DND-41 (cell line): ENCODE results near the gene MGAM2.

Source experiments
- ATAC-seq: fragments of 200-7000 bp; cut with Tn5 transposase; 3 replicates; pipeline ENCODE4 v1.9.1; 2021; ENCODE audit warnings: low read depth; ENCODE audit not compliant: insufficient read depth
- DNase-seq: peaks from one replicate; pipeline ENCODE4 v3.0.0-alpha.2; 2020
- H2AFZ ChIP-seq: 2 replicates; pipeline ENCODE4 v1.6.0; 2012; ENCODE audit warnings: low read depth, low read length
- H3K27ac ChIP-seq: 2 replicates; pipeline ENCODE4 v1.5.1; 2012; ENCODE audit warnings: low read length, inconsistent platforms
- H3K27me3 ChIP-seq: fragments of 200-600 bp; sonication (generic); 2 replicates; pipeline ENCODE4 v1.6.0; 2012; ENCODE audit warnings: low read length, mild to moderate bottlenecking, inconsistent platforms; ENCODE audit not compliant: insufficient read depth, poor library complexity
- H3K36me3 ChIP-seq: 2 replicates; pipeline ENCODE4 v1.5.1; 2012; ENCODE audit warnings: low read length, inconsistent platforms; ENCODE audit not compliant: insufficient read depth
- H3K4me1 ChIP-seq: 2 replicates; pipeline ENCODE4 v1.5.1; 2012; ENCODE audit warnings: mild to moderate bottlenecking, low read length; ENCODE audit not compliant: insufficient read depth
- H3K4me2 ChIP-seq: 2 replicates; pipeline ENCODE4 v1.6.0; 2012; ENCODE audit warnings: mild to moderate bottlenecking, moderate library complexity, low read length, inconsistent platforms; ENCODE audit not compliant: insufficient read depth
- H3K4me3 ChIP-seq, 2 experiments: fragments of 200-600 bp in 1 of 2; shearing (Covaris generic) in 1 of 2; 2 replicates each; pipeline ENCODE4 v1.5.1; 2012 to 2016; ENCODE audit warnings: inconsistent platforms in 2 of 2, low read length in 2 of 2, mild to moderate bottlenecking in 2 of 2, low read depth in 1 of 2, moderate library complexity in 1 of 2
- H3K79me2 ChIP-seq: 2 replicates; pipeline ENCODE4 v1.6.0; 2012; ENCODE audit warnings: low read length, inconsistent platforms; ENCODE audit not compliant: insufficient read depth
- H3K9ac ChIP-seq: 2 replicates; pipeline ENCODE4 v1.6.0; 2012; ENCODE audit warnings: low read depth, mild to moderate bottlenecking, inconsistent platforms, low read length, moderate library complexity
- H3K9me3 ChIP-seq: 2 replicates; pipeline ENCODE4 v1.5.1; 2012; ENCODE audit warnings: low read length, moderate library complexity, mild to moderate bottlenecking, inconsistent platforms; ENCODE audit not compliant: insufficient read depth, severe bottlenecking
- H4K20me1 ChIP-seq: 2 replicates; pipeline ENCODE4 v1.6.0; 2012; ENCODE audit warnings: low read length; ENCODE audit not compliant: insufficient read depth
- EZH2 ChIP-seq: IDR thresholded peaks from 3 replicates; pipeline ENCODE4 v1.6.1; 2012; ENCODE audit warnings: borderline replicate concordance, low read depth, mild to moderate bottlenecking, moderate library complexity, low read length, inconsistent platforms; ENCODE audit not compliant: severe bottlenecking
- TF ChIP-seq, protein P1 (sequence below): IDR thresholded peaks from 2 replicates; pipeline ENCODE4 v1.5.1; 2012; ENCODE audit warnings: borderline replicate concordance, low read length, moderate library complexity, mild to moderate bottlenecking; ENCODE audit not compliant: poor library complexity, severe bottlenecking; ENCODE audit errors: extremely low read depth

Gene MGAM2

GRCh38 chr7:142150356-142150755 lies 38.8 kb downstream of the MGAM2 start:
- H3K4me3 ChIP-seq, result no peak overlapping the region
- H3K4me1 ChIP-seq, result no peaks in the 10 kb centered on the region
- ATAC-seq, result no peak
- no peaks in the 10 kb centered on the region for H3K36me3 ChIP-seq
- no peaks in the 10 kb centered on the region for H4K20me1 ChIP-seq
- no peaks in the 10 kb centered on the region for H3K79me2 ChIP-seq
- H3K27me3 ChIP-seq, result peaks cover 2% of the 10 kb centered on the region
- no peaks in the 10 kb centered on the region for H3K9me3 ChIP-seq
- H3K9ac ChIP-seq, result no peak overlapping the region
- TF ChIP-seq, protein P1, sequence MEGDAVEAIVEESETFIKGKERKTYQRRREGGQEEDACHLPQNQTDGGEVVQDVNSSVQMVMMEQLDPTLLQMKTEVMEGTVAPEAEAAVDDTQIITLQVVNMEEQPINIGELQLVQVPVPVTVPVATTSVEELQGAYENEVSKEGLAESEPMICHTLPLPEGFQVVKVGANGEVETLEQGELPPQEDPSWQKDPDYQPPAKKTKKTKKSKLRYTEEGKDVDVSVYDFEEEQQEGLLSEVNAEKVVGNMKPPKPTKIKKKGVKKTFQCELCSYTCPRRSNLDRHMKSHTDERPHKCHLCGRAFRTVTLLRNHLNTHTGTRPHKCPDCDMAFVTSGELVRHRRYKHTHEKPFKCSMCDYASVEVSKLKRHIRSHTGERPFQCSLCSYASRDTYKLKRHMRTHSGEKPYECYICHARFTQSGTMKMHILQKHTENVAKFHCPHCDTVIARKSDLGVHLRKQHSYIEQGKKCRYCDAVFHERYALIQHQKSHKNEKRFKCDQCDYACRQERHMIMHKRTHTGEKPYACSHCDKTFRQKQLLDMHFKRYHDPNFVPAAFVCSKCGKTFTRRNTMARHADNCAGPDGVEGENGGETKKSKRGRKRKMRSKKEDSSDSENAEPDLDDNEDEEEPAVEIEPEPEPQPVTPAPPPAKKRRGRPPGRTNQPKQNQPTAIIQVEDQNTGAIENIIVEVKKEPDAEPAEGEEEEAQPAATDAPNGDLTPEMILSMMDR, result no peak
- TF ChIP-seq EZH2, result no peak
- H3K27ac ChIP-seq, result no peak overlapping the region
- no peak overlapping the region for H3K4me2 ChIP-seq
- DNase-seq, result no peak
- H2AFZ ChIP-seq, result no peak overlapping the region

DNA sequence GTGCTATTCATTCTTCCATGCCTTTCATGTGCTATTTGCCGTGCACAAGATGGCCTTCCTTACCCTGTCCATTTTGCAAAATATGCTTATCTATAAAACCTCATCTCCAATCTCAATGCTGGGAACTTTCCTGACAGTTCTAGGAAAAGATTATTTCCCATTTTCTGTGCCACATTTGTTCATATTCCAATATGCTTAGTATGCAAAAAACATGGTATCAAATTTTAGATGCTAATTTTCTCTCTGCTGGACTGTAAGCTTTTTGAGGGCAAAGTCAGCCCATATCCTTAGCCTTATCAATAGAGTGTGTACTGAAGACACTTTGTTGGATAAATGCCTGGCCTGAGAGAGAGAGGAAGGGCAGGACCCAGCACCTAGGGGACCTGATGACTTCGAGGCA lies 39.4 kb downstream of the MGAM2 start:
- no peaks in the 10 kb centered on the region for H3K9me3 ChIP-seq
- no peaks in the 10 kb centered on the region for H4K20me1 ChIP-seq
- DNase-seq (no peak), ATAC-seq (no peak)
- H3K4me3 ChIP-seq, result no peak overlapping the region
- H3K9ac ChIP-seq, result no peak overlapping the region
- no peak overlapping the region for H2AFZ ChIP-seq
- TF ChIP-seq EZH2, result no peak
- TF ChIP-seq, protein P1, result no peak
- H3K27me3 ChIP-seq, result peaks cover 2% of the 10 kb centered on the region
- H3K4me2 ChIP-seq, result no peak overlapping the region
- no peaks in the 10 kb centered on the region for H3K79me2 ChIP-seq
- no peaks in the 10 kb centered on the region for H3K4me1 ChIP-seq
- no peak overlapping the region for H3K27ac ChIP-seq
- H3K36me3 ChIP-seq, result no peaks in the 10 kb centered on the region

GRCh38 chr7:142152076-142152475 lies 40.6 kb downstream of the MGAM2 start:
- Histone ChIP-seq H3K79me2 (no peaks in the 10 kb centered on the region), H3K36me3 (no peaks in the 10 kb centered on the region), H3K4me3 (no peak overlapping the region), H4K20me1 (no peaks in the 10 kb centered on the region), H3K27ac (no peak overlapping the region), H2AFZ (no peak overlapping the region), H3K27me3 (peaks cover 2% of the 10 kb centered on the region), H3K9me3 (no peaks in the 10 kb centered on the region), H3K4me2 (no peak overlapping the region), H3K9ac (no peak overlapping the region), H3K4me1 (no peaks in the 10 kb centered on the region)
- TF ChIP-seq, protein P1, result no peak
- no peak for TF ChIP-seq EZH2
- ATAC-seq, result no peak; the same call in 2 of the 3 replicates
- DNase-seq, result no peak

- H3K36me3 ChIP-seq, result no peaks in the 10 kb centered on the region
- H3K4me1 ChIP-seq, result no peaks in the 10 kb centered on the region
- TF ChIP-seq, protein P1, result peak; percentile 37
- no peak for TF ChIP-seq EZH2
- no peak overlapping the region for H3K27ac ChIP-seq
- H3K9ac ChIP-seq, result no peak overlapping the region
- no peak overlapping the region for H2AFZ ChIP-seq
- H4K20me1 ChIP-seq, result no peaks in the 10 kb centered on the region
- H3K4me3 ChIP-seq, result no peak overlapping the region
- H3K4me2 ChIP-seq, result no peak overlapping the region
- no peaks in the 10 kb centered on the region for H3K9me3 ChIP-seq
- peak; percentile 64 for ATAC-seq
- H3K27me3 ChIP-seq, result peaks cover 2% of the 10 kb centered on the region
- DNase-seq, result peak; percentile 6
- H3K79me2 ChIP-seq, result no peaks in the 10 kb centered on the region
Measured at GRCh38 chr7:142153400-142153799, 41.9 kb downstream of the MGAM2 start.
